HG02870 (cell line): Measurements from ENCODE around the gene ZMIZ2.
A peak's percentile ranks its signal among the peaks of the same experiment; 100 is the strongest.
"Not testable (repeated sequence)": the region's sequence is repeated elsewhere in the genome, so short reads cannot be mapped to it uniquely, and the experiment has no call there.

Experiments
- ATAC-seq: cut with Tn5 transposase; IDR thresholded peaks from one replicate; pipeline ENCODE4 v1.9.1; 2021; ENCODE audit warnings: mild to moderate bottlenecking, moderate library complexity; ENCODE audit not compliant: unreplicated experiment

ZMIZ2 gene

DNA sequence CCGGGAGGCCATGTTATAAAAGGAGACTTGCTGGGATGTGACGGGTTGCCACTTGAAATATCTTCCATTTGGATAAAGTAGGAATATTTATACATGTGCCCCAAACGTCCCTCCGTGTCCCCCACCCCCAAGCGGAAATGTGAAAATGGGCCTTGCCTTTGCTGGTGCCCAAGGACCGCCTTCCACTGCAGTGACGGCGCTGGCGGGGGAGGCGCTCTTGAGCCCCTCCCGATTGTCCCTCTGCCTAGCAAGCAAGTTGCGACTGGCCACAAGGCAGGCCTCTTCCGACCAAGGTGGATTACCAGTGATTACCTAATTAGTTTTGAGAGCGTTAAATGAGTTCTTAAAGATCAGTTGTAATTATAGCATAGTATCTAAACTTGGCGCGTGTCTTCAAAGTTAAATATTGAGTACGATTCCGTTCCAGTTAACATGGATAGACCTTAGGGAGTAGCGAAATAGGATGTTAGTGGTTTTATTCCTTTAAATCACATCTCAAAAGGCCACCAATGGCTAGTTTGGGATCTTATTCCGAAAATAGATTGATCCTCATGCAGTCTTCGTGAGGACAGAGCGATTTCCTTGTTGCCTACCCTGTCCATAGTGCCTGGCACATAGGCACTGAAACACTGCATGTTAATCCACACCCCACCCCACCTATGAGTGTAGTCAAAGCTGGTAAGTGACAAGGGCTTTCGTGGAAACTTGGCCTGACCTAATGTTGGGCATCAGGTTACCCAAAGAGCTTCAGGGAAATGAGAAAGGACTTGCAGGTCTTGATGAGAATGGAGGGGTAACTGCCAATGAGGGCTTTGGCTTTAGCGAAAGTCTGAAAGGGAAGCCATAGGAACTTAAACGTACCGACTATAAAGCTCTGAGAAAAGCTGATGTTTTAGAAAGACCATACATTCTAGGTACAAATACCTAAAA, 48.9 kb downstream of the ZMIZ2 start:
- ATAC-seq = peak; percentile 38

DNA sequence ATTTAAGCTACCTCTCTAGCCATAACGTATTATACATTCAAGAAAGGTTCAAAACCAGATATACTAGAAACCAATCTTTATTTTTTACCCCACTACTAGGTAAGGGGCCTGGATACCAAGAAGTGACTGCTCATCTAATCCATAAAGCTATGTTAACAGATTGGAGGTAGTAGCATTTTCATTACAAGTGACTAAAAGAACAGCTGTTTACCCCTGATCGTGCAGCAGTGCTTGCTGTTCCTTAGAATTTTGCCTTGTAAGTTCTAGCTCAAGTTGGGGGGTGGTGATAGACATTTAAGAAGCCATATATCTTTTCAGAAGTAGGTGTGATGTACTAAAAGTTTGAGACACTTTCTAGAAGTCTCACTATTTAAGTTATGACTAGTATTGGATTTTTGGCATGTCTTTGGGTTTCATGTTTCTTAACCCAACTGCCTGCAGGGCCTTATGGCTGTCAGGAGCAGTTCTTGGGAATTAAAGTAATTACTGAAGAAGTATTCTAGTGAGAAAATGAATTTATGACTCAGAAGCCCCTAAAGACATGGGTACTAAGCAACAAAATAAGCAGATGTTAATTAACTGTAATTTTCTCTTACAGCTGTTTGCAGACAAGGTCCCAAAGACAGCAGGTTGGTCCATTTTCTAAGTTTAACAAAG, 50.1 kb downstream of the ZMIZ2 start:
- ATAC-seq = no peak

DNA sequence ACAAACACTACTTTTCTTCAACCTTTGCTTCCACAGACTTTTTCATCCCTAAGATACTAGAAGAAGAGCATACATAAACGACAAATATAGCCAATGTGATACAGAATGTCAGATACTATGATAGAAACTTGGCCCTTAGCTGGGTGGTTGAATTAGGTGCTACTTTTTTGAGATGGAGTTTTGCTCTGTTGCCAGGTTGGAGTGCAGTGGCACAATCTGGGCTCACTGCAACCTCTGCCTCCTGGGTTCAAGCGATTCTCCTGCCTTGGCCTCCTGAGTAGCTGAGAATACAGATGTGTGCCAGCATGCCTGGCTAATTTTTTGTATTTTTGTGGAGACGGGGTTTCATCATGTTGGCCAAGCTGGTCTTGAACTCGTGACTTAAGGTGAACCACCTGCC, 51.3 kb downstream of the ZMIZ2 start:
- no peak for ATAC-seq

DNA sequence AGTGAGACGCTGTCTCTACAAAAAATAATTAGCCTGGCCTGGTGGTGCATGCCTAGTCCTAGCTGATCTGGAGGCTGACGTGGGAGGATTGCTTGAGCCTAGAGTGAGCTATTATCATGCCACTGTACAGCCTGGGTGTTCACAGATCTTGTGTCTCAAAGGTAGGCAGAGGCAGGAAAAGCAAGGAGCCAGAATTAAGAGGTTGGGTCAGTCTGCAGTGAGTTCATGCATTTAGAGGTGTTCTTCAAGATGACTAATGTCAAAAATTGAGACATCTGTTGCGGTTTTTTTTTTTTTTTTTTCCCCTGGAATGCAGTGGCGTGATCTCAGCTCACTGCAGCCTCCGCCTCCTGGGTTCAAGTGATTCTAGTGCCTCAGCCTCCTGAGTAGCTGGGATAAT, 53.2 kb downstream of the ZMIZ2 start:
- ATAC-seq = no peak

DNA sequence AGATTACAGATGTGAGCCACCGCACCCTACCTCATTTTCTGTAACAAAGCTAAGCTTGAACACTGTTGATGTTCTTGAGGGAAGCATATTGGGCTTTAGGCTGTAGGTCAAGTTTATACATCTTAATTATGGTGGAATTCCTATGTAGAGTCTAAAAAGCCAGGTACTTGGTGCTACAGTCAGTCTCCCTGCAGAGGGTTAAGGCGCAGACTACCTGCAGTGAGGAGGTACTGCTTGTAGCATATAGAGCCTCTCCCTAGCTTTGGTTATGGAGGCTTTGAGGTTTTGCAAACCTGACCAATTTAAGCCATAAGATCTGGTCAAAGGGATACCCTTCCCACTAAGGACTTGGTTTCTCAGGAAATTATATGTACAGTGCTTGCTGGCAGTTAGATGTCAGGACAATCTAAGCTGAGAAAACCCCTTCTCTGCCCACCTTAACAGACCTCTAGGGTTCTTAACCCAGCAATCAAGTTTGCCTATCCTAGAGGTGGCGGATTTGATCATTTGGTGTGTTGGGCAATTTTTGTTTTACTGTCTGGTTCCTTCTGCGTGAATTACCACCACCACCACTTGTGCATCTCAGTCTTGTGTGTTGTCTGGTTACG, 53.9 kb downstream of the ZMIZ2 start:
- no peak for ATAC-seq

DNA sequence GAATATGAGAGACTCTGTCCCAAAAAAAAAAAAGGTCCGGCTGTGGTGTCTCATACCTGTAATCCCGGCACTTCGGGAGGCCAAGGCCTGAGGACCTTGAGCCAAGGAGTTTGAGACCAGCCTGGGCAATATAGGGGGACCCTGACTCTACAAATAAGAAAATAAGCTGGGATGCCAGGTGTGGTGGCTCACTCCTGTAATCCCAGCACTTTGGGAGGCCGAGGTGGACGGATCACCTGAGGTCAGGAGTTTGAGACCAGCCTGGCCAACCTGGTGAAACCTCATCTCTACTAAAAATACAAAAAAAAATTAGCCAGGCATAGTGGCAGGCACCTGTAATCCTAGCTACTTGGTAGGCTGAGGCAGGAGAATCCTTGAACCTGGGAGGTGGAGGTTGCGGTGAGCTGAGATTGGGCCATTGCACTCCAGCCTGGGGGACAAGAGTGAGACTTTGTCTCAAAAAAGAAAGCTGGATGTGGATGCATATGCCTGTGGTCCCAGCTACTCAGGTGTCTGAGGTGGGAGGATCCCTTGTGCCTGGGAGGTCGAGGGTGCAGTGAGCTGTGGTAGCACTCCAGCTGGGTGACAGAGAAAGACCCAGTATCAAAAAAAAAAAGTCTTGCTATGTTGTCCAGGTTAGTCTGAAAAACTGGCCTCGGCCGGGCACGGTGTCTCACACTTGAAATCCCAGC, 55.3 kb downstream of the ZMIZ2 start:
- not testable (repeated sequence) for ATAC-seq

DNA sequence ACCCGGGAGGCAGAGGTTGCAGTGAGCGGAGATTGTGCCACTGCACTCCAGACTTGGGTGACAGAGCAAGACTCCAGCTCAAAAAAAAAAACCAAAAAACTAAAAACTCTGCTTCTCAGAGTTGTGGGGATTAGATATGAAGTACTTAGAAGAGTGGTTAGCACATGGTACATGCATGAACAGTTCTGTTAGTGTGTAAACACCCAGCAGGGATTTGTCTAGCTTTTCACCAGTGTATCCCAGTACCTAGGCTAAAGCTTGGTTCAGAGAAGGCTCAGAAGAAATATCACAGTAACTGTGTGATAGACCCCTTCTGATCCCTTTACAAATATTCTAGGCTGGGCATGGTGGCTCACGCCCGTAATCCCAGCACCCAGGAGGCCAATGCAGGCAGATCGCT, 57.3 kb downstream of the ZMIZ2 start:
- no peak for ATAC-seq

DNA sequence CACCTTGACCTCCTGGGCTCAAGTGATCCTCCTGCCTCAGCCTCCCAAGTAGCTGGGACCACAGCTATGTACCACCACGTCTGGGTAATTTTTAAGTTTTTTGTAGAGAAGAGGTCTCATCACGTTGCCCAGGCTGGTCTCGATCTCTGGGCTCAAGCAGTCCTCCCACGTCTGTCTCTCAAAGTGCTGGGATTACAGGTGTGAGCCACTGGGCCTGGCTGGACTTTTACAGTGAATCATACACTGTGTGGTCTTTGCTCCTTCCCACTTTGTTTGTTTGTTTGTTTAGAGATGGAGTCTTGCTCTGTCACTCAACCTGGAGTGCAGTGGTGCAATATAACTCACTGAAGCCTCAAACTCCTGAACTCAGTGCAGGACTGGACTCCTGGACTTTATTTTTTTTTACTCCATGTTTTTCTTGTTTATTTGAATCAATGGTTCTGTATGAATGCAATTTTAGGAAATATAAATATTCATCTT, 60.3 kb downstream of the ZMIZ2 start:
- ATAC-seq = no peak

DNA sequence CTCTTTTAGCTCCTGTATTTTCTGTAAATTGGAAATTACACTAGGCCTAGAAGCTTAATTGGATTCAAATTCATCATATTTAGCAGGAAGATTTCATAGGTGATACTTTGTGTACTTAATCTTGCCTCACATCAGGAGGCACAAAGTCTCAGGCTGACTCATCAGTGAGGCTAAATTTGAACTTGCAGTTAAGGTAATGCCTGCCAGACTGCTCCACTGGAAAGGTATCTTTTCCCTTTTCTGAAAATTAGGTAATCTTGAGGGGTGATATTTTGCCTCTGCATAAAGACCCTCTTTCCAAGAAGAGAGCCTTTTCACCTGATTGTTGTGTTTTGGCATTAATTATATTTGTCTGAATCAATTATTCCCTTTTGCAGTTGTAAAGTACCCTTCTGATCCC, 62.4 kb downstream of the ZMIZ2 start:
- no peak for ATAC-seq

DNA sequence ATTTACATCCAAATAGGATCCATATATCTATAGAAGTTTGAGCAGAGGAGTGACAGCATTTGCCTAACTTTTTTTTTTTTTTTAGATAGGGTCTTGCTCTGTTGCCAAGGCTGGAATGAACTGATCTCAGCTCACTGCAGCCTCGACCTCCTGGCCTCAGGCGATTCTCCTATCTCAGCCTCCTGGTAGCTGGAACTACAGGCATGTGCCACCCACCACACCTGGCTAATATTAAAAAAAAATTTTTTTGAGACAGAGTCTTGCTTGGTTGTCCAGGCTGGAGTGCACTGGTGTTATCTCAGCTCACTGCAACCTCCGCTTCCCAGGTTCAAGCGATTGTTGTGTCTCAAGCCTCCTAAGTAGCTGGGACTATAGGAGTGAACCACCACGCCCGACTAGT, 62.9 kb downstream of the ZMIZ2 start:
- ATAC-seq = no peak

DNA sequence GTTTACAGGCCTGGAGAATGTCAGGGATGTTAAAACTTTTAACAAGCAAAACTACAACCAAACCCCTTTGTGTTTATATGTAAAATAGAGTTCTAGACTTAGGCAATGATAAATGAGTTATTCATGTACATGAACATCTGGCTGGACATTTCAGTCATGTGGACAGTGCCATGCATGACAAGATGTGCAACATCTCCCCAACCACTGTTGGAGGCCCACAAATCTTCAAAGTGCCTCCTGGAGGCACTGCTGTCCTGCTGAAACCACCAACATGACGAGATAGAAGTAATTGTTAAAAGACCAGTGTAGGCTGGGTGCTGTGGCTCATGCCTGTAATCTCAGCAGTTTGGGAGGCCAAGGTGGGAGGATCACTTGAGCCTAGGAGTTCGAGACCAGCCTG, 66.3 kb downstream of the ZMIZ2 start:
- no peak for ATAC-seq

DNA sequence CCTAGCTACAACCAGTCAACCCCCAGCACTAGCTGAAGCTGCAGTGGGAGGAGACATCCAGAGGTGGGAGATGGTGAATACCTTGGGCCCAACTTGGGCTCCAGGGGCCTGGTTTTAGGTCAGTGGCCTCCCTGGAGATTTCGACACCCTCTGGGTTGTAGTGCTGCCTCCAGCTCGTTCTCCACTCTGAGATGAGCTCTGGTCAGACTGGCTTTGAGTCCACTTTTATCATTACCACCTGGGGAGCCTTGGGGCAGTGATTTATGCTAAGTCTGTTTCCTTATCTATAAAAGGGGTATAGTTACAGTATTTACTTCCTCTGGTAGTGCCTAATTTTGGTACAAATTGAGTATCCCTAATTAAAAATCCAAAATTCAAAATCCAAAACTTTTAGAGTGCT, 70.6 kb downstream of the ZMIZ2 start:
- ATAC-seq = no peak
